ENCODE data around the gene RPRD1B. TPM values are rescaled to one million over a fixed set of nuclear protein-coding genes. Genes with fewer than 3 reads are reported as not detected.

Gene RPRD1B
- total RNA-seq, 2 donors from 2014 or later: 60.1 to 75.8 TPM

DNA sequence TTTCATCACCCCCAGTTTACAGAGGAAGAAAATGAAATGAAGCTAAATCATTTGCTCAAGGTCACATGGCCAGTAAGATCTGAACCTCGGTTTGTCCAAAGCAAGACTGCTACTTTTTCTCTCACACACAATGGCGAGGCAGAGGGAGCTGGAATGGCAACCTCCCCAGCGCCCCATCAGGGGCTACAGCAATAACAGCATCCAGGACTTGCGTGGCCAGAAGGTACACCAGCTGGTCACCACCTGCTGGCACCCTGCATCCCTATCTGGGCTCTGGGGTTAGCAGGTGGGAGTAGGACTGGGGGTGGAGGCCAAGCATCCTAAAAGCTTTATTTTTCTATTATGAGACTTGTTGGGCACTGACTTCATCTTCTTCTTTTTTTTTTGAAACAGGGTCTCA, 41.6 kb upstream of the RPRD1B start:
- DNase-seq (ENCODE audit: low spot score): no peak
- H3K36me3 ChIP-seq: peaks cover 12% of the 10 kb centered on the region

GRCh38 chr20:37992802-37993409, 40.6 kb upstream of the RPRD1B start:
- peak overlapping the region; percentile 79 to 91 for H3K27ac ChIP-seq
- H3K27me3 ChIP-seq: no peaks in the 10 kb centered on the region
- peaks cover 22% of the 10 kb centered on the region for H3K36me3 ChIP-seq
- peaks cover 0 to 77% of the 10 kb centered on the region in 2 donors for H3K4me1 ChIP-seq
- H3K9me3 ChIP-seq: no peaks in the 10 kb centered on the region
- no peak for DNase-seq (ENCODE audit: low spot score)
- TF ChIP-seq CTCF (IDR thresholded peaks at IDR 0.05): peak; percentile 43 to 73
- no peak overlapping the region for H3K4me3 ChIP-seq

More for the DNA sequence above, 41.6 kb upstream of the RPRD1B start:
- Histone ChIP-seq H3K4me3 (no peak overlapping the region), H3K4me1 (peaks cover 0 to 87% of the 10 kb centered on the region in 2 donors), H3K9me3 (no peaks in the 10 kb centered on the region), H3K27me3 (no peaks in the 10 kb centered on the region), H3K27ac (peak overlapping the region; percentile 79 to 91)
- no peak for TF ChIP-seq CTCF (IDR thresholded peaks at IDR 0.05)

DNA sequence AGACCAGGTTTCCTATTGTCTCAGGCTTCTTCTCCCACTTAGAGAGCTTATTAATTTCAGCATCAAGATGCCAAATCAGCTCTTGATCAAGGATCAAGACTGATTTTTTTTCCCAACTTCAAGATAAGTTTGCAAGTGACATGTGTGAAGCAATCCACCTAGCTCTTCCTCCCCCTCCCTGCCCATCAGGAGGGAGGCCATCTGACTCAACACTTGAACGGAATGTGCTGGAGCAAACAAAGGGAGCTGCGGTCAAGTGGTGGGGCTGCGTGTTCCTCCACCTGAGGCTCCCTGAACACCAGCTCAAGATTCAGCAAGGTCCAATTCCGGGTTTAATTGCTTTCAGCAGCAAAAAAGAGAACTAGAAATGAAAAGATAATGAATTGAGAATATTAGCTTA, 39.0 kb upstream of the RPRD1B start:
- Histone ChIP-seq H3K4me3 (no peak overlapping the region), H3K4me1 (peaks cover 0 to 61% of the 10 kb centered on the region in 2 donors), H3K27ac (peak overlapping the region; percentile 47 to 76), H3K9me3 (no peaks in the 10 kb centered on the region), H3K36me3 (peaks cover 38% of the 10 kb centered on the region), H3K27me3 (no peaks in the 10 kb centered on the region)
- no peak for DNase-seq (ENCODE audit: low spot score)
- no peak for TF ChIP-seq CTCF (IDR thresholded peaks at IDR 0.05)

GRCh38 chr20:37995856-37996605, 37.5 kb upstream of the RPRD1B start:
- H3K36me3 ChIP-seq: peaks cover 54% of the 10 kb centered on the region
- TF ChIP-seq CTCF (IDR thresholded peaks at IDR 0.05): no peak
- H3K4me1 ChIP-seq: peaks cover 0 to 48% of the 10 kb centered on the region in 2 donors
- peak overlapping the region; percentile 47 to 52 for H3K27ac ChIP-seq
- no peaks in the 10 kb centered on the region for H3K9me3 ChIP-seq
- no peak for DNase-seq (ENCODE audit: low spot score)
- H3K4me3 ChIP-seq: no peak overlapping the region
- no peaks in the 10 kb centered on the region for H3K27me3 ChIP-seq

DNA sequence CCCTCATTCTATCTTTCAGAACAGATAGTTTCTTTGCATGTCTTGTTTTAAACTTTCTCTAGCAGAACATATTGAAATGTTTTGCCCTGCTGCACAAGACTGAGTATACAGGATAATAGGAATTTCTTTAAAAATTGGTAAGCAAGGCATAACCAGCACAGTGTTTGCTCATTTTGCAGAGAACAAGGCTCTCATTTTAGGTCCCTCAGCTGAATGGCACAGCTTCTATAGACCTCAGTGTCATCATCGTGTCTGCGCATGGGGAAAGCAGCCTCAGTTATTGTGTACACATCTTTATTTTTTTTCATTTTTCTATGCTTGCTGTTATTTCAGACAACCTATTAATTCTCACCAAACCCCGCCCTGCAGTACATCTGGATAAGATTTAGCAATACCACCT, 36.0 kb upstream of the RPRD1B start:
- Histone ChIP-seq H3K4me1 (peaks cover 0 to 33% of the 10 kb centered on the region in 2 donors), H3K27ac (no peak overlapping the region), H3K36me3 (peaks cover 68% of the 10 kb centered on the region), H3K27me3 (no peaks in the 10 kb centered on the region), H3K4me3 (no peak overlapping the region), H3K9me3 (no peaks in the 10 kb centered on the region)
- no peak for TF ChIP-seq CTCF (IDR thresholded peaks at IDR 0.05)
- DNase-seq (ENCODE audit: low spot score): no peak
